ENCODE results near the gene ARID3B.

DNA sequence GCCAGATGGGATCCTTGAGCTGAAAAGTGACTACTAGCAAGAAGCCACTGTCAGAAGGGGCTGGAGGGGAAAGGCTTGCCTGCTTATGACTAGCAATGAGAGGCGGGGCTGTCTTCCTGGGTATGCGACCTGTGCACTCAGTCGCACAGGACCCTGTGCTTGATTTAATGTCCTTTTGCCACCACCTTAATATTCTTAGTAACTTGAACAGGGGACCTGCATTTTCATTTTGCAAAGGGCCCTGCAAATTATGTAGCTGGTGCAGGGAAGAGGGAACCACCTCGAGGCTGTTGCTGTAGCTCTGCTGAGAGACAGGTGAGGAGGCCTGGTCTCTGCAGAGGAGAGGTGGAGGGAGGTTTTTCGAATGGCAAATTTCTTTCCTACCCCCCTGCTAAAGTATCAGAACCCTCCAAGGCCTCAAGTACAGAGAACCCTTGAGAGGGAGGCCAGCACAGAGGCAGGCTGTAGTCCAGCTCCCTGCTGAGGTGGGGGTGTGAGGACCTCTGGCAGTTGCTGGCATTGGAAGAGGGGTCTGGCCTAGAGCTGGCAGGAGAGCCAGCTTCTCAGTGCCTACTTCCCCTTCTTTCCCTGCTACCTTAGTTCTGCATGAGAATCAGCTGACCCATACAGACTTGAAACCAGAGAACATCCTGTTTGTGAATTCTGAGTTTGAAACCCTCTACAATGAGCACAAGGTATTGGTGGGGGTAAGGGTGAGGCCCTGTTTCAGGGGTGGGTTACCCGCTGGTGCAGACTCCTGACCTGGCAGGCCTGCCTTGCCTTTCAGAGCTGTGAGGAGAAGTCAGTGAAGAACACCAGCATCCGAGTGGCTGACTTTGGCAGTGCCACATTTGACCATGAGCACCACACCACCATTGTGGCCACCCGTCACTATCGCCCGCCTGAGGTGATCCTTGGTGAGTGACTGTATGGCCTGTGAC lies 86.0 kb downstream of the ARID3B start:
- TF ChIP-seq ELF4 (IDR thresholded peaks at IDR 0.05) (no peak), ARNT (IDR thresholded peaks at IDR 0.05) (no peak), L3MBTL2 (conservative IDR thresholded peaks at IDR 0.05) (no peak)
